Fibroblast of skin of right biceps (primary cell): ENCODE results near the gene LRRC42.

Experiments
- DNase-seq: peaks from one replicate; pipeline ENCODE4 v3.0.0-alpha.2; 2013

Gene LRRC42

DNA sequence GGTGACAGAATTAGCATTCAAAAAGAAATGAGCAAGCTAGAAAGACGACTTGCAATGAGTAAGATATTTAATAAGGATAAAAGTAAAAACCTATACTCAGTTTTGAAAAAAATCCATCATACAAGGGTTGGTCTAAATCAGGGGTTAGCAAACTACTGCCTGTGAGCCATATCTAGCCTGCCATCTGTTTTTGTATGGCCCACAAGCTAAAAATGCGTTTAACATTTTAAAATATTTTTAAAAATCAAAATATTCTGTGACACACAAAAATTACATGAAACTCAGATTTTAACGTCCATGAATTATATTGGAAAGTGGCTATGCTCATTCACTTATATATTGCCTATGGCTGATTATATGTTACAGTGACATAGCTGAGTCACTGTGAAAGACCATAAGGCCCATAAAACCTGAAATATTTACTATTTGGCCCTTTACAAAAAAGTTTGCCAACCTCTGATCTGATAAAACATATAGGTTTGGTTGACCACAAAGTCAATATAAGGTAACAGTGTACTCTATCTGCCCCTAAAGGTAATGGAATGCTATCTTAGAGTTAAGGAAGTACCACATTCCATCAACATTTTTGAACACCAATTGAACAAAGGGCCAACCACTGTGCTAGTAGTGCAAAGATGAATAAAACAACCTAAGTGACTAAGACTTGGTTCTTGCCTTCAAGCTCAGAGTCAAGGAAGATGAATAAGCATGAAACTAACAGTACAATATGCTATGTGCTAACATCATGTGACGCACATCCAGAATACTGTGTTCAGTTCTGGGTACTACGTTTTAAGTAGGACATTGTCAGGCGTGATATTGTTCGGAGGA is 3.8 kb upstream of the LRRC42 start:
- no peak for DNase-seq

DNA sequence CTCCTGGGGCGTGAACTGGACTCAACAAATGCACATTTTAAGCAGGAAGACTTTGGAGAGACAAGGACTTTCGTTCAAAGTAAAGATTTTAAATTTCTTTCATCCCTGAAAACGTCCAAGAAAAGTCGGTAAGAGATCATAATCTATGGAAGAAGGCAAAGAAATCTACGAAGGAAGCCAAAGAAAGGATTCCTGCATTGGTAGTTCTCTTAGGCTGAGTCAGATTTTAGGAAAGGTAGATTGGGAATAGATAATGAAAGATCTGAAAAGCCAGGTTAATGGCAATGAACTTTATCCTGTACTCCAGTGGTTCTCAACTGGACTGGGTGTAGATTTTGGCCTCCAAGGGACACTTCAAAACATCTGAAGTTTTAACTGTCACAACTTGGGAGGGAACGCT is 3.1 kb upstream of the LRRC42 start:
- DNase-seq: no peak

DNA sequence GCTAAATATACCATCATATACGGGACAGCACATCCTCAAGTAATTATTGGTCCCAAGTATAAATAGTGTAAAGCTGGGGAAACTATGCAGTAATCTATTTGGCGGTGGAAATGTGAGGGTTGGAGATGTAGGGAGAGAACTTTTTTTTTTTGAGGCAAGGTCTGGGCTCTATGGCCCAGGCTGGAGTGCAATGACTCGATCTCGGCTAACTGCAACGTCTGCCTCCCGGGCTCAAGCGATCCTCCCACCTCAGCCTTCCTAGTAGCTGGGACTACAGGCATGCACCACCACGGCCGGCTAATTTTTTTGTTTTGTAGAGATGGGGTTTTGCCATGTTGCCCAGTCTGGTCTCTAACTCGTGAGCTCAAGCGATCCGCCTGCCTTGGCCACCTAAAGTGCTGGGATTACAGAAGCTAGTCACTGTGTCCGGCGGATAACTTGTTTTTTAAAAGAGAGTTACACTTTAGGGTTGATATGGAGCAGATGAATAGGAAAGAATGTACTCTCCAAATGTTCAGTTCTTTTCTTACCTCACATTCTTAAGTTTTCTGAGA is 2.6 kb upstream of the LRRC42 start:
- no peak for DNase-seq

DNA sequence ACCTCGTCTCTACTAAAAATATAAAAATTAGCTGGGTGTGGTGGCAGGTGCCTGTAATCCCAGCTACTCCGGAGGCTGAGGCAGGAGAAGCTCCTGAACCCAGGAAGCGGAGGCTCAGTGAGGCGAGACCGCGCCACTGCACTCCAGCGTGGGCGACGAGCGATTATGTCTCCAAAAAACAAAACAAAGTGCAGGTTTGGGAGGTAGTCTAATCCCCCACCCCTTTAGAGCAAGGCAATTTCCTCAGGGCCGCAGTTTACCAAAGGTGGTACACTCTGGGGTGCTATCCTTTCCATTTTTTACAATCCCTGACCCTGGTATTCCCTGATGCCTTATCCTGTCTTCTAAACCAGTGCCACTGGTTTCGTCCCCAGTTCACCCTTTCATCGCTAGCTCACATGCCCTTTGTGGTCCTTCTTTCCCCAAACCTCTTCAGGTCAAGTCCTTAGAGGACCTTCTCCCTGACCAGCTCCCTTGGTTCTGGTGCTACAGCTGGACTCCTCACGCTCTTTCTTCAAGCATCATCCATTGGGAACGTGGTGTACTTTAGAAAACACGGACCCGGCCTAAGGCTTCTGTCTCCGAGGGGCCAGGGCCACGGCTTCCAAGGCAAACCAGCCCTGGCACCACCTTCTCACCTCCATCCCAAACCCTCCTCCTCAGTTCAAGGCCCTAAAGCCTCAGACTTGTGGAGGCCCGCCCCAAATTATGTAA is 1.5 kb upstream of the LRRC42 start:
- DNase-seq: no peak

DNA sequence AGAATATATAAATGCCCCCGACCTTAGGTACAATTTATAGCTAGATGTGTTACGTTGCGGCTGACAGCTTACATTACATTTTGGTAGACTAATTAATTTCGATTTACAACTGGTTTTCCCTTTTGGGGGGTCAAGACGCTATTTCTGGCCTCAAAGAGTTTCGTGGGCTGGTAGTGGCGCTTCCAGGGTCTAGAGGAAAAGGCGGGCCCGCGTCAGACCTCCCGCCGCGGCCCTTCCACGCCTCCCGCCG is 1.0 kb upstream of the LRRC42 start:
- no peak for DNase-seq

DNA sequence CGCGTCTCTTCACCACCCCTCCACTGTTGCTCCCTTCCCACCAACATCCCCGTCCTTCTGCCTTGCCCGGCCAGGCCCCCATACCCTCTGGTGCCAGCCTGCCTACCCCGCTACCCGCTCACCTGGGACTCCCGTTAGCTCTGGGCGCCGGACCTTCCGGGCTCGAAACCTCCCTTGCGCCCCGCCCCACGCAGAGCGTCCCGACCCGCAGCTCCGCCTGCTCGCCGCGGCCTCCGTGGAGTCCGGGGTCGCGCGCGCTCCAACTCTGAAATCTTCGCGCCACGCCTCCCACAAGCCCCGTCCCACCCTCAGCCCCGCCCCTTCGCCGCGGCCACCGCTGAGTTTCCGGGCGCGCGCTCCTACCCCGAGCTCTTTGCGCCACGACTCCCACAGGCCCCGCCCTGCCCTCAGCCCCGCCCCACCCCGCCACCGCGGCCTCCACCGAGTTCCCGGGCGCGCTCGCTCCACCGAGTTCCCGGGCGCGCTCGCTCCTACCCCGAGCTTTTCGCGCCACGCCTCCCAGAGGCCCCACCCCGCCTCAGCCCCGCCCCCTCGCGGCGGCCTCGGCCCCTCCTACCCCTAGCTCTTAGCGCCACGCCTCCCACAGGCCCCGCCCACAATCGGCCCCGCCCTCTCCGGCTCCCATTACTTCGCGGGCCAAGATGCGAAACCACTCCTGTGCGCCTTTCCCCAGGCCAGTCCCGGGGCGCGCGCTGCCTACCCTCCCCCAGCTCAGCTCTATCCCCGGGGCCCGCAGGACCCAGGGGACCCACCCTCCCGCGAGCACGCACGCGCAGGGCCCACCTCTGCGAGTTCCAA is 508 bp upstream of the LRRC42 start, which contains the start of gene IFT25:
TSS of gene IFT25 (minus strand) at position 267 of the 819 bp plus-strand sequence. CDS start 5,617 bp downstream, outside the sequence.
- peak; percentile 96 for DNase-seq

DNA sequence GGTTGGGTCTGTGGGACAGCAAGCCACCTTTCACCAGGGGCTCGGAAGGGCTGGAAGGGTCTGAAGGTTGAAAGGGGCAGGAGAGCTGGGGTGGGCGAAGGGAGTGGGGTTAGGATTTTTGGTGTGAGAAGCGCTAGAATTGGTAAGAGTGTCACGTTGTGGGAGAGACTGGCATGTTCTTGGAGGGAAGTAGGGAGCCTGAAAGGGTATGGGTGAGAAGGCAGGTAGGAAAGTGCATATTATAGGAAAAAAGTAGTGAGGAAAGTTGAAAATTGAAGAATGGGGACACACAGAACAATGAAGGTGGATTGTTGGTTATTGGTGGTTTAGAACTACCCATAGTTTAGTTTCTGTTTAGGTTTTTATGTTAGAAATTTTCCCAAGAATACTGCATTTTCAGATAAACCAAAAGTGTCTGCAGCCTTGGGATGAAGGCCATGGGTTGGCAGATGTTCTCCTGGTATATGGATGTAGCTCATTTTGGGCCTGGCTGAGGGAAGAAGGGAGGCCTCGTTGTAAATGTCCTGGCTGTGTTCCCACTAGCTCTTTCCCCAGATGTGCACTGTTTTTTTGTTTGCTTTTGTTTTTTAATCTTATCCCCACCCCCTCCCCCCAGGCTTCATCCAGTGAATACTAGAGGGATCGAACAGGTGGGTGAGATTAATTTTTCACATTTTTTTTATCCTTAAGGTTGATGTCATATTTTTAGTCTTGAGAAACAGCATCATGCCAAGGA is 1.2 kb downstream of the LRRC42 start:
- DNase-seq: no peak

DNA sequence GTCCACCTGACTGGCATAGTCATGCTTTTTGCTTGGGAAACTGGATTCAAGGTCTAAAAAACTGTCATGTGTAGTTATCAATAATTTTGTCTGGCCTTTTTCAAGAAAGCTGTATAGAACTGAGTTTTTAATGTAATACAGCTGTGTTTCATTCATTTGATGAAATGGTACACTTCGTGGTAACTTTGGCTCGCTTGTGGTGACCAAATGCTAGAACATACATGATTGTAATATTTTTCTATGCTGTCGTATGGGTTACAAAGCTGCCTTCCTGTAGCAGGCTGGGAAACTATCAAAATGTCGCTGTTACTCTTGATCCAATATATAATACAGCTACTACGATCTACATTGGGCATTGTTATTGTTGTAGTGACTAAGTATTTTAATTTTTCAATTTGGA is 2.1 kb downstream of the LRRC42 start:
- DNase-seq: no peak

DNA sequence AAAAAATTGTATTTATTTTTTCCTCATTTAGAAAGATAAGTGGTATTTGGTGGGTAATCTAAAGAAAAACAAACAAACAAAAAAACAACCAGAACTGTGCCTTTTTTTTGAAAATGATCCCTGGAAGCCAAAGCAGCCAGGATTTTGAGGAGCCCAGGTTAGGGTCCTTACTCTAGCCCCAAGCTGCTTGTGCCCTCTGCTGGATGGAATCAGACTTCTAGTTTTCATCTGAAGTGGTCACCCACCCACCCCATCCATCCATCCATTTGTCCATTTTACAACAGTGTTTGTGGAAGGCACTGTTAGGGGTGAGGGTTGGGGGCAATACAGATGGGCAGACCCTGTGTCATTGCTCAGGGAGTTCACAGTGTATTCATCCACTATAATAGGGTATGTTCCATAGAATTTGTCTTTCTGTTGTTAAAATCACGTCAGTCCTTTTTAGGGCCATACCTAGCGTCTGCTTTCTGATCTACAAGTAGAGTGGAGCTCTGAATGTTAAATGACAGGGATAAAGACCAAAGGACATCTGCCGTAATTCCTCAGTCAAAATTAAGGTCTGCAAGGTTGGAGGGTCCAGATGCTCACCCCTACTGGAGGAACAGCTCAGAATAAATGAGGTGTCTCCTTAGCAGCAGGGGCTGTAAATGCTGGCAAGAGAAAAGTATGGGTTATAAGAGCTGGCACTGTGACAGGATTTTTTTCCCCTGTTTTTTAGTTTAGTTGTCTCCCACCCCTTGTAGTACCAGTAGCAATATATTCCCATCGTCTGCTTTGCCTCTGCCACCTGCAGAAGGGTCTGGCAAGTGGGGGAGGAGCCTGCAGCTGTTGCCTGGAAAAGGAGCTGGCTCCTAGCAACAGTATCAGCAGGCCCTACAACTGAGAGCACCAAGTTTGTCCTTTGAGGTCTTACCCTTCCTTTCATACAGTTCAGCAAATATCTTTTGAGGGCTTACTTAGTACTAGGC is 3.2 kb downstream of the LRRC42 start:
- DNase-seq: peak; percentile 54

DNA sequence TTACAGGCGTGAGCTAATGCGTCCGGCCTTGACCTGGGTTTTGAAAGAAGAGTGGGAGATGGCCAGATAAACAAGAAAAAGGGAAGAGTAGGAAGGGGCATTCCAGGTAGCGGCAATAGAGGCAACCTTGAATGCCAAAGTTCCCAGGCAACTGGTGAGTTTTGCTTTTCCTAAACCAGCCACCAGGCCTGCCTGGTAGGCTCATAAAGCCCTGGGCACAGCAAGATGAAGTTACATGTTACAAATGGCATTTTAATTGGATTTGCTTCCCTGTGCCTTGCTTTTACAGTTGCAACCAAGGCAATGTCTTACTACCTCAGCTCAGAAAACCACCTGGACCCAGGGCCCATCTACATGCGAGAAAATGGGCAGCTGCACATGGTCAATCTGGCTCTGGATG is 5.5 kb downstream of the LRRC42 start:
- DNase-seq: no peak

DNA sequence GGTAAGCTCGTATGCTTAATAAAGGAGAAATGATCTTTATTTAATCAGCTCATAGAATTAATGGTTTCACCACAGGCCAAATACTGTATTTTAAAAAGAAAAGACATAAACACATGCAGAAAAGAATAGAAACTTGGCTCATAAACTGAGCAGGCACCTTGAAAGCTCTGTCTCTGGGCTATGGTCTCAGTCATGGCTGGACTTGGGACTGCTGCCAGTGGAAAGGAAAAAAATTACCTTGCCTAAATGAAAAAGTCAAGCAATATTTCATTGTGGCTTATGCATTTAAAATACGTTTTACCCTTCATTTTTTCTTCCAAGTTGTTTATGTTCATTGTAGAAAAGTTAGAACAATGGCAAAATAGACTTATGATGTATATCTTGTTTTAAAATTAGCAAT is 8.0 kb downstream of the LRRC42 start:
- DNase-seq: no peak

DNA sequence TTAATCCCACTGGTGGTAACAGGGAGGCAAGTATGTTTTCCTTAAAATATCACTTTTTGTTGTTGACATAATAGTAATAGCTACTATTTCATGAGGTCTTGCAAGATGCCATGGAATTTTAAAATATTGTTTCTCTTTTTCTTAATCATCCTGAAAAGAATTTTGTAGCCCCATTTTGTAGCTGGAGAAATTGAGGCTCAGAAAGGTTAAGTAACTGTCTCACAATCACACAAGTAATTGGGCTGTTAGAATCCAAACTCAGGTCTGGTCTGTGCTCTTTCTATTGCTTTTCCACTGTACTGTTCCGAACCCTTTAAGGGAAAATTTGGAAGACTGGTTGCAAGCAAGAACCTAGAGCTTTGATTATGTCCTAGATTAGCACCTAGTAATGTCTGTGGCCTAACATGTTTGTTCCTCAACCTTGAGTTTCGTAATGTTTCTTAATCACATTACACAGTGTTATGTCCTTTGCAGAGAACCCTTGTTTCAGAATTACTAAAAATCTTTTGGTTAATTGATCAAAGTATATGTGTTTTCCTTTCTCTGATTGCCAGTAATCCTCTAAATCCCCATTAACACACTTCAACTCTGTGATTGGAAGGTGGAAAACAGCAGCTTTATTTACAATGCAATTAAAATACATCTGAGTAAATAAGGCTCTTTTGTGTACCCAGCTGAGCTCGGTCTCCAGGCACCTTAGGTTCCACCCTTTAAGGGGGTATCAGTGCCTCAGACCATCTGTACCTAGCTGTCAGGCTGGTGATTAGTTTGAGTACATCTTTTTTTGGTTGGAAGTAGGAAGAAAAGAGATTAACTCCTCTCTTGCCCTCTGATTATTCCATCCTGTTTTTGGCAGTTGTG is 10.4 kb downstream of the LRRC42 start:
- DNase-seq: no peak

DNA sequence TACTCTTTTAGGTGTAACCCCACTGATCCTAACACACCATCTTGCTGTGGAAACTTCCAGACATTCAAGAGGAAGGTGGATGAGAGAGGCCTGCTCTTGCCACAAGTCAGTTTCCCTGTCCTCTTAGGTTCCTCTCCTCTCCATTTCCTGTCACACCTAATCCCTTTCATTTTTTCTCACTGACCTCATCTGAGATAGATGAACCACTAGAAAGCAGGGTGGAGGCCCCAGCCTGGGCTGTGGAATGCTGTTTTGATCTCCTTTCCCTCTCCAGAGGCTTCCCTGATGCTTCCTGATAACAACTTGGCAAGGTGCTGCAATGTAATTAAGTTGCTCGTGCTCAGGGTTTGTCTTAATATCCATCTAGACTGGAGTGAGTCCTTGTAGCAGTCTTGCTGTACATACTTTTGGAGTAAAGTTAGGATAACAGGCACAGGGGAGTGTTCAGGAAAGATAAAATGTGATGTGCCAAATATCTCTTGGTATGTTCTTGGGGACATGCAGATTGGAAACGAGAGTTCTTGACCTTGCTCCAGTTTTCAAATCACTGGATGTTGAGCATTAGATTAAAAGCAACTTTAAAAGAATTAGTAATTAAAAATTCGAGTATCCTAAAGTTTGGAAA is 11.2 kb downstream of the LRRC42 start:
- DNase-seq: peak; percentile 69

DNA sequence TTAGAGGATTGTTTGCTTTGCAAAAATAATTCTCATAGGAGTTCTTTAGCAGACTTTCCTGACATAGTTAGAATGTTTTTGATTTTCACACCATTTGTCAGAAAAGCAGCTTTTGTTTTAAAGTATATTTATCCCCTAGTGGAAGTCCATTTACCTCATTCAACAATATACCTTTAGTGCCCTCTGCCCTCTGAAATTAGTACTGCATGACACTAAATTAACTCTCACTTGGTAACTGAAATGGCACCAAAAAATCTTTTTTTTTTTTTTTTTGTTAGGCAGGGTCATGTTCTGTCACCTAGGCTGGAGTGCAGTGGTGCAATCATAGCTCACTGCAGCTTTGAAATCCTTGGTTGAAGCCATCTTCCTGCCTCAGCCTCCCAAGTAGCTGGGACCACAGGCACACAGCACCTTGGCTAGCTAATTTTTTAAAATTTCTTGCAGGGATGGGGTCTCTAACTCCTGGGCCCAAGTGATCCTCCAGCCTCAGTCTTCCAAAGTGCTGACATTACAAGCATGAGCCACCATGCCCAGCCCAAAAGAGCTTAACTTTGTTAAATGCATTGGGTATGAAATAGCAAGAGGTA is 13.6 kb downstream of the LRRC42 start:
- DNase-seq: peak; percentile 29

DNA sequence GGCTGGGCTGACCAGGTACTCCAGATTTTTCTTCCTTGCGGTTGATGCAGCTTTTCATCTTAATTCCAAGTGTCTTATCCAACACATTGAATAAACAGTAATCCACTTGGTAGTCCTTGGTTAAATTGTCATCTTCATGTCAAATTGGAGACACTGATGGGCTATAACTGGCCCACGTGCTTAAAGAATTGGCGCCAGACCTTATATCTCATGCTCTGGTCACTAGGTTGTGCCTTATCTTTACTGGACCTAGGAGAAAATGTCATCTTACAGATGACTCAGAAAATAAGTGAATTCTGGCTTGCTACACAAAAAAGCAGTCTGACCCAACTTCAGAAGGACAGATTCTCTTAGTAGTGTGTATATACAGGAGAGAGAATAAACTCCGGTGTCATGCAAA is 16.2 kb downstream of the LRRC42 start:
- no peak for DNase-seq

DNA sequence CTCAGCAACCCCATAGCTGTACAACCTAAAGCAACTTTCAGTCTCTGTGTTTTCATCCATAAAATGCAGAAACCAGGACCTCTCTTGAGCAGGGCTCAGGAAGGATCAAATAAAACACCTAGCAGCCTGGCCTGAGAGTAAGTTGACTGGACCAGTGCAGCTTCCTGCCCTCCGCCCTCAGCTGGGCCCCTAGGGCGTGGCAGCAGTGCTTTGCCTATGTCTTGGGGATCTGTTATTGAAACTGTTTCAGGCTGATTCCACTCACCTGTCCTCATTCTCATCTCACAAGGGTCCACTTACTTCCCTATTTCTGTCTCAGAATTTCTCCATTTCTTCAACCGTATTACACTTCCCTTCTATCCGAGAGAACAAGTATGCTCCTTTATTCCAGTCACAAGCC is 17.3 kb downstream of the LRRC42 start:
- no peak for DNase-seq

DNA sequence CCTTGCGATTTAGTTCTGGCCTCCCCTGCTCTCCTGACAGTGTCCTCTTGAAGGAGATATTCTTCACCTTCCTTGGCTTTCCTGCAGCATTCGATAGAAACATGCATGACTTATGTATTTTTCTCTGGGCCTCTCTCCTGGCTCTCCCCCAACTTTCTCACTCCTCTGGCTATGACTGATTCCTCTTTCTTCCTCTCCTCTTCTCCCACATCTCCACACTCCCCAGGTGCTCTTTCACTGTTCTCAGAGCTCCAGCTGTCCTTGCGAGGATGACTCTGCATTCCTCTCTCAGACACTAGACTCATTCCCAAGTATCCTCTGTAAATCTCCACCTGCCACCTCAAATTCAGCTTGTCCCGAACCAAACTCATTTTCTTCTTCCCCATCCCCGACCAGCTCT is 18.0 kb downstream of the LRRC42 start:
- no peak for DNase-seq

DNA sequence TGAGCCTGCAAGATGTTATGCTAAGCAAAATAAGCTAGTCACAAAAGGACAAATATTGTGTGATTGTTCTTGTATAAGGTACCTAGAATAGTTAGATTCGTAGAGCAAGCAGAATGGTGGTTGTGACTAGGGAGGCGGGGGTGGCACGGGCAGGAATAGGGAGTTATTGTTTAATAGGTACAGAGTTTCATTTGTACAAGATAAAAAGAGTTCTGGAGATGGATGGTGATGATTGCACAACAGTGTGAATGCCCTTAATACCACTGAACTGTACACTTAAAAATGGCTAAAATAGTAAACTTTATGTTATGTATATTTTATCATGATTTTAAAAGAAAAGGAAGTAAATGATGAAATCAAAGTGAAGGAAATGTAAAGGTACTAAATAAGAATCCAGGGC is 20.6 kb downstream of the LRRC42 start:
- DNase-seq: no peak

DNA sequence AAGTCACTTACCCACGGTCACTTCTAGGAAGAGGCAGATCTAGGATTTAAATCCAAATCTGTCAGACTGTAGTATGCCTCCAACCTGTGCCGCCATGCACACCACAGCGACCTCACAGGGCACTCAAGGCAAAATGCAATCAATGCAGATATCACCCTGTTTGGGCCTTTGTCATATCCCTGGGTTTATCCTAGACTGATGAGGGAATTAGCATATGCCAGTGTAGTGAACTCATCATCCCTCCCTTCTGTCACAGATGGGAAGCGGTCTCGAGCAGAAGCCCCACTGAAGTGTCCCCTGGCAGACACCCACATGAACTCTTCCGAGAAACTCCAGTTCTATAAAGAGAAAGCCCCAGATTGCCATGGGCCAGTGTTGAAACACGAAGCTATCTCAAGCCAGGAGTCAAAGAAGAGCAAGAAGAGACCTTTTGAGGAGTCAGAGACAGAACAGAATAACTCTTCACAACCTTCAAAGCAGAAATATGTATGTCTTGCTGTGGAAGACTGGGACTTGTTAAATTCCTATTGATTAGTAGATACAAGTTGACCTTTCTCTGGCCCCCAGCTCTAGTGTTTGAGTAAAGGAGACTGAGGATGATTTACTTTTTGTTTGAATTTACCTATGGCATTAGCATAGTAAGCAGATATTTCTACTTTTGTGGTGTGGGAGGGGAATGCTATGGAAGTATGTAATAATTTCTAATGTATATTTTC is 21.4 kb downstream of the LRRC42 start:
- no peak for DNase-seq
